ENCODE measurements around the gene DAD1. TPM values are rescaled to one million over a fixed set of nuclear protein-coding genes. Genes with fewer than 3 reads are reported as not detected.
"Not testable (repeated sequence)": the region's sequence is repeated elsewhere in the genome, so short reads cannot be mapped to it uniquely, and the experiment has no call there.

The DAD1 gene
- polyA plus RNA-seq, 5 donors, result 194 to 240 (median 203) TPM

DNA sequence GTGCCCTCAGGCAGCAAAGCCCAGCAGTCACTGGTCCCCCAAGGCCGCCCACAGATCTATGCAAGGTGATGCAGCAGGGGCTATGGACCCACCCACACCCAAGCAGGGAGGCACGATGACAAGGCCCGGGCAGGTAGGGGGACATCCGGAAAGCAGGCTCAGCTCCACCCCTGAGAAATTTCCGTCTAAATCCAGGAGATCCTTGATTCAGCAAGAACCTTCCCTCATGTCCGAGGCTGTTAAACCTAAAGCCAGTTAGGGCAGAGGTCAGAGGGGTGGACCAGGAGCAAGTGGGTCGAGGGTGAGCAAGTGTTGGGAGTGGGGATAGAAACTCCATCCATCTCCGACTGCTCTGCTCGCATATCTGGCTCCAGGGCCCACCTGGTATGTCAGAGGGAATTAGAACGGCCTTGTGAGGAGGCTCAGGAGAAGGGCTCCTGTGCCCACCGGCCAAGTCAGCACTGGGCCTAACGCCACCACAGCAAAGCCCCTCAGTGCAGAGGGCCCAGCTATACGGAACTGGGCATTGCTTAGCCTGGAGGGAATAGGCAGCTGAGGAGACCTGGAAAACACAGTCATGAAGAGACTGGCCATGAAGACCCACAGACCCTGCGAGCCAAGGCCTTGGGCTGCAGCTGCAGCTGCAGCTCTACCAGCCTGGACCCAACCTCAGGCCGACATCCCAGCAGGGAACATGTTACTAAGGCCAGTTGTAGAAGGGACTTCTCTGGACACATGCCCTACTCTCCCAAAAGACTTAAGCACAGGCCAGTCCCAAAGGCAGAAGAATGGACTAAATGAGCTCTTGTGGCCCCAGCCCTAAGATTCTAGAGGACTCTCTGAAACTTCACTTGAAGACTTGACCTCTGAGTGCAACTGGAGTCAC, 34.3 kb downstream of the DAD1 start:
- no peak for DNase-seq

DNA sequence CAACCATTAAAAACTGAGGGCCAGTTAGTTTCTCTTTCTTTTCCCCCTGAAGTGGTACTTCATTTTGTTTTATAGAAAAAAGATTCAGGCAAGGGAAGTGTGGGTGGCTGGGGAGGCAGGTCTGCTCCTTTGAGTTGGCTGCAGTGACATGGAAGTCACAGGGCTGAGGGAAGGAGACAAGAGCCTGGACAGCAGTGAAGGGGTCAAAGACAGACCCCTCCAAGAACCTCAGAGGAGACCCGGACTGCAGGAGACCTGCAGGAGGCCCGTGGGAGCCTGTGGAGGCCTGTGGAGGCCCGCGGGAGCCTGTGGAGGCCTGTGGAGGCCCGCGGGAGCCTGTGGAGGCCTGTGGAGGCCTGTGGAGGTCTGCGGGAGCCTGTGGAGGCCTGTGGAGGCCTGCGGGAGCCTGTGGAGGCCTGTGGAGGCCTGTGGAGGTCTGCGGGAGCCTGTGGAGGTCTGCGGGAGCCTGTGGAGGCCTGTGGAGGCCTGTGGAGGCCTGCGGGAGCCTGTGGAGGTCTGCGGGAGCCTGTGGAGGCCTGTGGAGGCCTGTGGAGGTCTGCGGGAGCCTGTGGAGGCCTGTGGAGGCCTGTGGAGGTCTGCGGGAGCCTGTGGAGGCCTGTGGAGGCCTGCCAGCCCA, 35.0 kb downstream of the DAD1 start:
- DNase-seq, result not testable (repeated sequence)

DNA sequence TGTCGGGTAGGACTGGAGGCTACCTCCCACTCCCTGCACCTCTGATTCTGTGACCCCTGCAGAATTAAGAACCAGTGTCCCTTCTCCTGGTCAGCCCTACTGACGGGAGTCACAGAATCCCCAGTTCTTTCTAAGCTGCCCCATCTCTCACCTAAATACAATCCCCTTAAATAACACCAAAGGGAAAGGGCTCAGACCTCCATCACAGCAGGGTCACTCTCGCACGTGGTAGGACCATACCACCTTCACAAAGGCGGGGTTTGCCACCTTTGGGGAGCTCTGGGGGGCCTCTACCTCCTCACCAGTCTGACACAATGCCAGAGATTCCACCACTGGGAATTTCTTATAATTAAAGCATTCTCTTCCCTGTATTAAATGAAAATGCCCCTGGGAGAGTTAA, 35.6 kb downstream of the DAD1 start:
- no peak for DNase-seq

DNA sequence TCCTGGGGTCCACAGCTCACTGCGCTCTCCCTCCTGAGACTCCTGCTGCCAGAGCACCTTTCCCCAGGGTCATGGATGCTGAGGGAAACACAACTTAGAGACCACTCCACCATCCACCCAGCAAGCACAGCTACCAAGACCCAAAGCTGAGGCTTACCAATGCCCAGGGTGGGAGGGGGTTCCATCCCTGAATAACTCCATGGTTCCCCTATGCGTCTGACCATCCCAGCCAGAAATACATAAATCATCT, 36.3 kb downstream of the DAD1 start:
- DNase-seq, result no peak

DNA sequence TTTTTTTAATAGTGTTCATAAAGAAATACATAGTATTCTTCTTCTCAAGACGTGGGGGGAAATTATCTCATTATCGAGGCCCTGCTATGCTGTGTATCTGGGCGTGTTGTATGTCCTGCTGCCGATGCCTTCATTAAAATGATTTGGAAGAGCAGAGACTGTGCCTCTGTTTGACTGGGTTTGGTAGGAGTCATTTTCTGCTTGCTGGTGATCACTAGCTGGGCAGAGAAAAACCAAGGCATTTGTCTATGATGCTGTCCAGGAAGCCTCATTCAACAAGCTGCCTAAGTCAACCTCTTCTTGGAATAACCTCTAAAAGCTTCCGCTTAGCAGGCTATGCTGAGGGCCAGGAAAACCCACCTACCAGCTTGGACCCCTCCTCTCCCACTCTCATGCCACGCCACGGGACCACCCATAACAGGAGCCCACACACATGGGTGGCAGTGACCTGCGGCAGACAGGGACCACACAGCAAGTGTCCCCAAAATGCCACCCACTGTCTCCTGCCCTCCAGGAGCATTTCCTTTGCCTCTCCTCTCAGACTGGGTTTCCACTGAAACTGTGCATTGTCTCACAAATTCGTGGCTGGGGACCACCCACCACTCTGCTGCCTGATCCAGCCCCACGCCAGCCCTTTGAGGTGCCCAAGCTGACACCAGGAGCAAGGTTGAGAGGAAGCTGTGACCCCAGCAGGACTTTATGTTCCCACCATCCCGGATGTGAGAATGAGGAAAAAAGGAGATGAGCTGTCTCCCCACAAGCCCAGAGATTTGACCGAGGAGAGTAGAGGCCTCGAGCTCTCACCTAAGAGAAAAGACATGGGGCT, 36.8 kb downstream of the DAD1 start:
- DNase-seq, result no peak

DNA sequence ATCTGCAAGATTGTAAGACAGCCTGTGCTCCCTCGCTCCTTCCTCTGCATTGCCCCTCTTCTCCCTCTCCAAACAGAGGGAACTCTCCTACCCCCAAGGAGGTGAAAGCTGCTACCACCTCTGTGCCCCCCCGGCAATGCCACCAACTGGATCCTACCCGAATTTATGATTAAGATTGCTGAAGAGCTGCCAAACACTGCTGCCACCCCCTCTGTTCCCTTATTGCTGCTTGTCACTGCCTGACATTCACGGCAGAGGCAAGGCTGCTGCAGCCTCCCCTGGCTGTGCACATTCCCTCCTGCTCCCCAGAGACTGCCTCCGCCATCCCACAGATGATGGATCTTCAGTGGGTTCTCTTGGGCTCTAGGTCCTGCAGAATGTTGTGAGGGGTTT, 37.4 kb downstream of the DAD1 start:
- DNase-seq, result no peak

DNA sequence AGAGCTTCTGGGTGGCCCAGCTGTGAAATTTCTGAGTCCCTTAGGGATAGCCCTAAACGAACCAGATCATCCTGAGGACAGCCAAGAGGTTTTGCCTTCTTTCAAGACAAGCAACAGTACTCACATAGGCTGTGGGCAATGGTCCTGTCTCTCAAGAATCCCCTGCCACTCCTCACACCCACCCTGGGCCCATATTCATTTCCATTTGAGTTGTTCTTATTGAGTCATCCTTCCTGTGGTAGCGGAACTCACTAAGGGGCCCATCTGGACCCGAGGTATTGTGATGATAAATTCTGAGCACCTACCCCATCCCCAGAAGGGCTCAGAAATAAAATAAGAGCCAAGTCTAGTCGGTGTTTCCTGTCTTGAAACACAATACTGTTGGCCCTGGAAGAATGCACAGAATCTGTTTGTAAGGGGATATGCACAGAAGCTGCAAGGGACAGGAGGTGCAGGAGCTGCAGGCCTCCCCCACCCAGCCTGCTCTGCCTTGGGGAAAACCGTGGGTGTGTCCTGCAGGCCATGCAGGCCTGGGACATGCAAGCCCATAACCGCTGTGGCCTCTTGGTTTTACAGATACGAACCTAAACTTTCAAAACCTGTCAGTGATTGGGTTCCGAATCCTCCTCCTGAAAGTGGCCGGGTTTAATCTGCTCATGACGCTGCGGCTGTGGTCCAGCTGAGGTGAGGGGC, 38.9 kb downstream of the DAD1 start:
- DNase-seq, result no peak

DNA sequence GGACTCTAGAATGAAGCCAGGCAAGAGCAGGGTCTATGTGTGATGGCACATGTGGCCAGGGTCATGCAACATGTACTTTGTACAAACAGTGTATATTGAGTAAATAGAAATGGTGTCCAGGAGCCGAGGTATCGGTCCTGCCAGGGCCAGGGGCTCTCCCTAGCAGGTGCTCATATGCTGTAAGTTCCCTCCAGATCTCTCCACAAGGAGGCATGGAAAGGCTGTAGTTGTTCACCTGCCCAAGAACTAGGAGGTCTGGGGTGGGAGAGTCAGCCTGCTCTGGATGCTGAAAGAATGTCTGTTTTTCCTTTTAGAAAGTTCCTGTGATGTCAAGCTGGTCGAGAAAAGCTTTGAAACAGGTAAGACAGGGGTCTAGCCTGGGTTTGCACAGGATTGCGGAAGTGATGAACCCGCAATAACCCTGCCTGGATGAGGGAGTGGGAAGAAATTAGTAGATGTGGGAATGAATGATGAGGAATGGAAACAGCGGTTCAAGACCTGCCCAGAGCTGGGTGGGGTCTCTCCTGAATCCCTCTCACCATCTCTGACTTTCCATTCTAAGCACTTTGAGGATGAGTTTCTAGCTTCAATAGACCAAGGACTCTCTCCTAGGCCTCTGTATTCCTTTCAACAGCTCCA, 39.6 kb downstream of the DAD1 start:
- no peak for DNase-seq

DNA sequence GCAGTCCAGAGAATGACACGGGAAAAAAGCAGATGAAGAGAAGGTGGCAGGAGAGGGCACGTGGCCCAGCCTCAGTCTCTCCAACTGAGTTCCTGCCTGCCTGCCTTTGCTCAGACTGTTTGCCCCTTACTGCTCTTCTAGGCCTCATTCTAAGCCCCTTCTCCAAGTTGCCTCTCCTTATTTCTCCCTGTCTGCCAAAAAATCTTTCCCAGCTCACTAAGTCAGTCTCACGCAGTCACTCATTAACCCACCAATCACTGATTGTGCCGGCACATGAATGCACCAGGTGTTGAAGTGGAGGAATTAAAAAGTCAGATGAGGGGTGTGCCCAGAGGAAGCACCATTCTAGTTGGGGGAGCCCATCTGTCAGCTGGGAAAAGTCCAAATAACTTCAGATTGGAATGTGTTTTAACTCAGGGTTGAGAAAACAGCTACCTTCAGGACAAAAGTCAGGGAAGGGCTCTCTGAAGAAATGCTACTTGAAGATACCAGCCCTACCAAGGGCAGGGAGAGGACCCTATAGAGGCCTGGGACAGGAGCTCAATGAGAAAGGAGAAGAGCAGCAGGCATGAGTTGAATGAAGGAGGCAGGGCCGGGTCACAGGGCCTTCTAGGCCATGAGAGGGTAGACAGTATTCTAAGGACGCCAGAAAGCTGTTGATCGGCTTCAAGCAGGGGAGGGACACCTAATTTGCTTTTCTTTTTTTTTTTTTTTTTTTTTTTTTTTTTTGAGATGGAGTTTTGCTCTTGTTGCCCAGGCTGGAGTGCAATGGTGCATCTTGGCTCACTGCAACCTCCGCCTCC, 40.9 kb downstream of the DAD1 start:
- no peak for DNase-seq

DNA sequence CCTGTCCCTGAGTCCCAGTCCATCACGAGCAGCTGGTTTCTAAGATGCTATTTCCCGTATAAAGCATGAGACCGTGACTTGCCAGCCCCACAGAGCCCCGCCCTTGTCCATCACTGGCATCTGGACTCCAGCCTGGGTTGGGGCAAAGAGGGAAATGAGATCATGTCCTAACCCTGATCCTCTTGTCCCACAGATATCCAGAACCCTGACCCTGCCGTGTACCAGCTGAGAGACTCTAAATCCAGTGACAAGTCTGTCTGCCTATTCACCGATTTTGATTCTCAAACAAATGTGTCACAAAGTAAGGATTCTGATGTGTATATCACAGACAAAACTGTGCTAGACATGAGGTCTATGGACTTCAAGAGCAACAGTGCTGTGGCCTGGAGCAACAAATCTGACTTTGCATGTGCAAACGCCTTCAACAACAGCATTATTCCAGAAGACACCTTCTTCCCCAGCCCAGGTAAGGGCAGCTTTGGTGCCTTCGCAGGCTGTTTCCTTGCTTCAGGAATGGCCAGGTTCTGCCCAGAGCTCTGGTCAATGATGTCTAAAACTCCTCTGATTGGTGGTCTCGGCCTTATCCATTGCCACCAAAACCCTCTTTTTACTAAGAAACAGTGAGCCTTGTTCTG, 41.6 kb downstream of the DAD1 start:
- DNase-seq, result no peak

DNA sequence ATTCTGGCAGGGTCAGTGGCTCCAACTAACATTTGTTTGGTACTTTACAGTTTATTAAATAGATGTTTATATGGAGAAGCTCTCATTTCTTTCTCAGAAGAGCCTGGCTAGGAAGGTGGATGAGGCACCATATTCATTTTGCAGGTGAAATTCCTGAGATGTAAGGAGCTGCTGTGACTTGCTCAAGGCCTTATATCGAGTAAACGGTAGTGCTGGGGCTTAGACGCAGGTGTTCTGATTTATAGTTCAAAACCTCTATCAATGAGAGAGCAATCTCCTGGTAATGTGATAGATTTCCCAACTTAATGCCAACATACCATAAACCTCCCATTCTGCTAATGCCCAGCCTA, 42.3 kb downstream of the DAD1 start:
- no peak for DNase-seq

DNA sequence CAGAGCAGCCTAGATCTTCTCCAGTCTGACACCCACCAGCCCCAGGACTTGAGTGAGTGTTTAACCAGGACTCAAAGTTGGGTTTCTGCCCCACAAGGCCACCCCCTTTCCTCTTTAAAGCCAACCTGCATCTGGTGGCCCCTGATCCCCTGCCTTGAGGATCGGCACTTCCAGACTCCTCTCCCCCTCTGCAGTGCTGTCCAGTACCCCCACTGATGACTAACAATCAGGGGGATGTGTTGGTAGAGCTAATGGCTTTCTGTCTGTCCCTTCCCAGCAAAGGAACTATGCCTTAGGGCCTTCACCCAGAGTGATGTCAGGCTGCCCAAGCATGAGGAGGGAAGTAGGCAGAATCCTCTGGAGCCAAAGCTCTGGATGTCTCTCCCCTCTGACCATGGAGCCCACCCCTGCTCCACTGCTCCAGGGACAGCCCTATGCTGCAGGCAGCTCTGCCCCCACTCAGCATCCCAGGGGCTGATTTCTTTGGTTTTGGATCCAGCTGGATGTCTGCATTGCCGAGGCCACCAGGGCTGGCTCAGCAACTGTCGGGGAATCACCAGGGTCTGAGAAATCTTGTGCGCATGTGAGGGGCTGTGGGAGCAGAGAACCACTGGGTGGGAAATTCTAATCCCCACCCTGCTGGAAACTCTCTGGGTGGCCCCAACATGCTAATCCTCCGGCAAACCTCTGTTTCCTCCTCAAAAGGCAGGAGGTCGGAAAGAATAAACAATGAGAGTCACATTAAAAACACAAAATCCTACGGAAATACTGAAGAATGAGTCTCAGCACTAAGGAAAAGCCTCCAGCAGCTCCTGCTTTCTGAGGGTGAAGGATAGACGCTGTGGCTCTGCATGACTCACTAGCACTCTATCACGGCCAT, 42.9 kb downstream of the DAD1 start:
- DNase-seq, result peak in 1 of 2 donors; percentile 37

DNA sequence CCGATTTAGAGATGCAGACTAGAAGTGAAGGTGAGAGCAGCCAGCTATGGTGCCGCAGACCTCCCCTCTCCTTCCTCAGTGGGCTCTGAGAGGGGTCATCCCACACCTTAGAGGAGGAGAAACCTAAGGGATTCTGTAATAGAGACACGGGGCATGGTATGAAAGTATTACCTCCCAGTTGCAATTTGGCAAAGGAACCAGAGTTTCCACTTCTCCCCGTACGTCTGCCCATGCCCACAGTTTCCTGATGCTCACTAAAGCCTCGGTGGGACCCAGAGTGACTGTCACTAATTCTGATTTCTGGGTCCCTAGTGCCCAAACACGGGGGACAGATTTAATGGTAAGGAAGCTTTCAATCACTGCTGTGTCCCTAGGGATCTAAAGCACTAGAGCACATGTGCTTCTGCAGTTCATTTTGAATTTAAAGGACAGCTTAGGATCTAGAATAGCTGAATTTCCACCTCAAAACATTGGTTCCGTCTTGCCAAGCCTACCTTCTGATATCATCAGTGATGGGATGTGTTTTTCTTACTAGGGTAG, 44.1 kb downstream of the DAD1 start:
- DNase-seq, result no peak

DNA sequence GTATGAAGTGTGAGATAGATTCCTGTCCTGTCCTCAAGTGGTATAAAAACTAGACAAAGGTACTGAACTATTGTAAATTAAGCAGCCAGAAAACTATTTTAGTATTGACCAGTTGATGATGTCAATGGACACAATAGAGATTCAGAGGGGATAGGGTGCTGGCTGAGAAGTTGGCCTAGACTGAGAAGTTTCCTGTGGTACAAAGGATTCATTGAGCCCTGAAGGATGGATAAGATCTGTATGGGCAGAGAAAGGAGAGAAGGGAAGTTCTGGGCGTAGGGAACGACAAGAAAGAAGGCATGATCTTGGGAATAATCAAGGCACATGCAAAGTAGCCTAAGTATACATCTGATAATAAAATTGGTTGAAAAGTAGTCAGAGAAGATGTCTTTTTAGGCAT, 44.6 kb downstream of the DAD1 start:
- no peak for DNase-seq

DNA sequence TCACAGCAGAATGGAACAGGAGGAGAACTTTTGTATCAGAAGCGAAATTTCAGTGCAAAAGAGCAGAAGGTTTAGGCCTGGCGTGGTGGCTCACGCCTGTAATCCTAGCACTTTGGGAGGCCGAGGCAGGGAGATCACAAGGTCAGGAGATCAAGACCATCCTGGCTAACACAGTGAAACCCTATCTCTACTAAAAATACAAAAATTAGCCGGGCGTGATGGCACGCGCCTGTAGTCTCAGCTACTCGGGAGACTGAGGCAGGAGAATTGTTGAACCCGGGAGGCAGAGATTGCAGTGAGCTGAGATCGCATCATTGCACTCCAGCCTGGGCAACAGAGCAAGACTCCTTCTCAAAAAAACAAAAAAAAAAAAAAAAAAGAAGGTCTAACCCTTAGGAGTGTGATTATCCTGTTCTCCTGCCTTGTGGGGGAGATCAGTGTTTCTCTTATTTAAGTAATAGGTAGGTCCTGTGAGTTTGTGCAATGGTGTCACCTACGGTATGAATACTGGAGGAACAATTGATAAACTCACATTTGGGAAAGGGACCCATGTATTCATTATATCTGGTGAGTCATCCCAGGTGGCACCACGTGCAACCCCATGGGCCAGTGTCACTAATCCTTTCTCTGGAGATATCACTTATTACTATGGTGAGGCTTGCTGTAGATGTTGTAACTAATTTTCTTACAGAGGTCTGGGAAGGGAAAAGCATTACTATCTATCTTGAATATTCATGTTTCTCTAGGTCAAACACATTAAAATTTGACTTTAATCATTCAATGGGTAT, 45.3 kb downstream of the DAD1 start:
- not testable (repeated sequence) for DNase-seq

DNA sequence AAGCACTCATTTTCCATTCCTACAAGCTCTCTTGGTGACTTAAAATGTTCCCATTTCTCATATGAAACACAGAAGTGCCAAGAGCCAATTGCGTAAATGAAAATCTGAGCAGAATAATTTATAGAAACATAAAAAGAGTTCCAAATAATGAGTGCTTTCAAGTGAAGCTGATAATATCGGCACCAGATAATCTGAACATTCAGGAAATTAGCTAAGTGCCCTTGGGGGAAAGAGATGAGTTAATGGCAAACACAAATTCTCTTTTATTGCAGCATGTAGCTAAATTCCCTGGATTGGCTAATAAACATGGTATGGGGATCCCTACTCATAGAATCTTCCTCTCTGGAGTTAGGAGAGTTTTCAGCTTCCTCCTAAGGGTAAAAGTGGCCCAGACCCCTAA, 46.7 kb downstream of the DAD1 start:
- no peak for DNase-seq

DNA sequence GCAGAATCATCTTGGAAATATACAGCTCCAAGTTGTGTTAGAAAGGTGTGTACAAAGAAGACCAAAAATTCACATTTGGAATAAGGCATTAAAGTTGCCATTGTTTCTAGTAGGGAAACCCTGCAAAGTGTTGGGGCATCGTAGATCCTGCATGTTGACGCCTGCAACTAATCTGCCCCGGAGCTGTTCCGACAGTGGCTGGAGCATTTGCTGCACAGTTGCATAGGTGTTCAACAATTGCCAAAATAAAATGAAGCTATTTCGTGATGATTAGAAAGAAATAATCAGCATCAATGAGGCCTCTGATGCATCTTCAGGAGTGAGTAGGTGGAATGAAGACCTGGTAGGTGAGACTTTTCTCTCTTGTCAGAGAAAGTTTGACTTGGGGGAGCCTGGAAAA, 47.3 kb downstream of the DAD1 start:
- no peak for DNase-seq

DNA sequence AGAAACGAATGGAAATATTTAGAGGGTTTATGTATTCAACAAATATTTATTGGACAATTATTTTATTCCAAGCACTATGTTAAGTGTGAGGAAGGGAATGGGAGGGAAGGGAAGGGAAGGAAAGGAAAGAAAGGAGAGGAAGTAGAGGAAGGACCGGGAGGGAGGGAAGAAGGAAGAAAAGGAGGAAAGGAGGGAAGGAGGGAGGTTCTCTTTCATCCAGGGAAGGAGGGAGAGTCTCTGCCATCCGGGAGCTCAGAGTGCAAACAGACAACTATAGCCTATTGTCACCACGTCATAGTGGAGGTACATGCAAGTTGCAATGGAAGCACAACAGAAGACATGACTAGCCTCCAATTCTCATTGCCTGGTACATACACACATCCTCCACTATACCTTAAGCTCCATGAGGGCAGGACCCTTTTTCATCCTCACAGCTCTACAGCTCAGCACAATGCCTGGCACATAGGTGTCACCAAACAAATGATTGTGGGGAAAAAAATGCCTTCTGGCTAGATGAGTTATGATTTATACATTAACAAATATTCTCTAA, 48.1 kb downstream of the DAD1 start:
- DNase-seq, result no peak

Data from right lung (tissue), 5 donors.